Measurements from ENCODE around the gene SLC13A4. TPM values are rescaled to one million over a fixed set of nuclear protein-coding genes. Genes with fewer than 3 reads are reported as not detected.

SLC13A4 gene
- total and polyA plus RNA-seq, 8 donors = 0.31 to 1.7 (median 1.6) TPM; not detected in 5

DNA sequence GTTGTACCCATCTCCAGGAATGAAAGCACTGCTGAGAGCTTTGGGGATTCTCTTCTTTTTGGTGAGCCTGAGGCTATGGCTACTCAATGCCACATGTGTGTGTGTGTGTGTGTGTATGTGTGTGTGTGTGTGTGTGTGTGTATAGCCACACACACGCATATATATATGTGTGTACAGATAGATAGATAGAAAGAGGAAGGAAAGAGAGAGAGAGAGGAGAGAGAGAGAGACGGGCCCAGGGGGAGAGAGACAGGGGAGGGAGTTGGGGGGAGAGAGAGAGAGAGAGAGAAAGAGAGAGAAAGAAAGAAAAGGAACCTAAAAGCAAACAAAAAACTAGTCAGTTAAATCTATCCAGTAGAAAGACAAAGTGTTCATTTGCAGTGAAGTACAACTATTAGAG lies 8.3 kb downstream of the SLC13A4 start:
- H3K36me3 ChIP-seq = no peaks in the 10 kb centered on the region
- 14 to 45% (median 28%) methylated on average over 2 of the region's 2 CpGs for WGBS, 5 donors
- intact Hi-C loops (cut with DNase I; ENCODE audit: low total_unique reads) = no loop called here
- H3K4me3 ChIP-seq = no peak overlapping the region
- H3K9me3 ChIP-seq = no peaks in the 10 kb centered on the region
- H3K27me3 ChIP-seq = peaks cover 0 to 1% (median 0%) of the 10 kb centered on the region in 3 donors
- TF ChIP-seq POLR2AphosphoS5 (IDR thresholded peaks at IDR 0.05) (no peak), EP300 (IDR thresholded peaks at IDR 0.05) (no peak), POLR2A (IDR thresholded peaks at IDR 0.05) (no peak)
- TF ChIP-seq, protein P1, sequence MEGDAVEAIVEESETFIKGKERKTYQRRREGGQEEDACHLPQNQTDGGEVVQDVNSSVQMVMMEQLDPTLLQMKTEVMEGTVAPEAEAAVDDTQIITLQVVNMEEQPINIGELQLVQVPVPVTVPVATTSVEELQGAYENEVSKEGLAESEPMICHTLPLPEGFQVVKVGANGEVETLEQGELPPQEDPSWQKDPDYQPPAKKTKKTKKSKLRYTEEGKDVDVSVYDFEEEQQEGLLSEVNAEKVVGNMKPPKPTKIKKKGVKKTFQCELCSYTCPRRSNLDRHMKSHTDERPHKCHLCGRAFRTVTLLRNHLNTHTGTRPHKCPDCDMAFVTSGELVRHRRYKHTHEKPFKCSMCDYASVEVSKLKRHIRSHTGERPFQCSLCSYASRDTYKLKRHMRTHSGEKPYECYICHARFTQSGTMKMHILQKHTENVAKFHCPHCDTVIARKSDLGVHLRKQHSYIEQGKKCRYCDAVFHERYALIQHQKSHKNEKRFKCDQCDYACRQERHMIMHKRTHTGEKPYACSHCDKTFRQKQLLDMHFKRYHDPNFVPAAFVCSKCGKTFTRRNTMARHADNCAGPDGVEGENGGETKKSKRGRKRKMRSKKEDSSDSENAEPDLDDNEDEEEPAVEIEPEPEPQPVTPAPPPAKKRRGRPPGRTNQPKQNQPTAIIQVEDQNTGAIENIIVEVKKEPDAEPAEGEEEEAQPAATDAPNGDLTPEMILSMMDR (IDR thresholded peaks at IDR 0.05) = no peak
- H3K27ac ChIP-seq = no peak overlapping the region
- peaks cover 0 to 4% (median 0%) of the 10 kb centered on the region in 4 donors for H3K4me1 ChIP-seq
- DNase-seq = no peak

DNA sequence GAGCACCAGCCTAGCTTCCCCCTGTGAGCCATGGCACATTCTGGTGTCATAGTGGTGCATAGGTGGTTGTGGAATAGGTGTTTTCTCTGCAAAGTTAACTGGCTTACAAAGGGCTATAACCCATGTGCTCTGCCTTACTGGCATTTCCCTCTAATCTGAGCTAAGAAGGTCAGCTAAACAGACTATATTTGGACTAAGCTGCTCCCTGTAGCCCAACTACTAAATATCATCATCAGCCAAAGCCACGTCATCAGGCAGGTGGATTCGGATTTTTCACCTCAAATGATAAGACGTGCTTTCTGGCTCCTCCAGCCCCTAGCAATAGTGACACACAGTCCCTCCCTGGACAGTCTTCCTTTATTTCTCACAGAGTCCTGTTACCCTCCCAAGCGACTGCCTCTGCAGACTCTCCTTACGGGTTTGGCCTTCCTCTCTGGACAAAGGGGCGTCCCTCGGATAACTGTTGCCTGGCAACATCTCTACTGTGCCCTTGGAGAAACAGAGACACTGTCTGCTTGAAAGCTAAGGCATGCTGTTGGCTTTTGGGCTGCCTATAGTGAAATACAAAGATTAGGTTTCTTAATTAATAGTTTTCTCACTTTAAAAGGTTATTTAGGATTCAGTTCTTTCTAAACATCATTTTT lies 9.1 kb downstream of the SLC13A4 start:
- Histone ChIP-seq H3K27ac (no peak overlapping the region), H3K27me3 (peaks cover 0 to 8% (median 0%) of the 10 kb centered on the region in 3 donors), H3K9me3 (no peaks in the 10 kb centered on the region), H3K36me3 (no peaks in the 10 kb centered on the region), H3K4me1 (peaks cover 0 to 4% (median 0%) of the 10 kb centered on the region in 4 donors), H3K4me3 (no peak overlapping the region)
- 43 to 56% (median 46%) methylated on average over 7 of the region's 7 CpGs for WGBS, 5 donors
- intact Hi-C loops (cut with DNase I; ENCODE audit: low total_unique reads) = no loop called here
- no peak for DNase-seq
- no peak for TF ChIP-seq POLR2AphosphoS5 (IDR thresholded peaks at IDR 0.05)
- TF ChIP-seq, protein P1 (IDR thresholded peaks at IDR 0.05) = no peak

DNA sequence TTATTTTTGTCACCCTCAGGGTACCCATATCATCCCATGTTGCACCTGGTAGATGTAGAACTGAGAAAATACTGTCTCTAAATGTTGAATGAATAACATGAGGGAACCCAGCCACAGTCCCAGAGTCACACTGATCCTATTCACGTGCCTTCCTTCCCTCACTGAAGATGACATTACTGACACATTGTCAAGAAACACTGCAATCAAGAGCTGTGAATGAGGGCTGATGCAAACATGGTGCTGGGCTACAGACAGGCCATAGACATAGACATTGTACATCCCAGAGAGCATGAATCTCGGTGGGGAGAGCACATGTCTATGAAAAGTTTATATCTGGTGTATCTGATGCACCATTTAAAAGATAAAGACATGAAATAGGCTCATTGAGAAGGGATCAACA lies 9.8 kb downstream of the SLC13A4 start:
- TF ChIP-seq POLR2AphosphoS5 (IDR thresholded peaks at IDR 0.05) (no peak), EP300 (IDR thresholded peaks at IDR 0.05) (no peak), POLR2A (IDR thresholded peaks at IDR 0.05) (no peak)
- TF ChIP-seq, protein P1 (IDR thresholded peaks at IDR 0.05) = no peak
- DNase-seq = no peak
- Histone ChIP-seq H3K27me3 (peaks cover 0 to 10% (median 0%) of the 10 kb centered on the region in 3 donors), H3K27ac (no peak overlapping the region), H3K36me3 (no peaks in the 10 kb centered on the region), H3K4me1 (peaks cover 0 to 4% (median 0%) of the 10 kb centered on the region in 4 donors), H3K9me3 (no peaks in the 10 kb centered on the region), H3K4me3 (no peak overlapping the region)
- intact Hi-C loops (cut with DNase I; ENCODE audit: low total_unique reads) = no loop called here
- WGBS, 5 donors = 61 to 88% (median 77%) methylated on average over 2 of the region's 2 CpGs

DNA sequence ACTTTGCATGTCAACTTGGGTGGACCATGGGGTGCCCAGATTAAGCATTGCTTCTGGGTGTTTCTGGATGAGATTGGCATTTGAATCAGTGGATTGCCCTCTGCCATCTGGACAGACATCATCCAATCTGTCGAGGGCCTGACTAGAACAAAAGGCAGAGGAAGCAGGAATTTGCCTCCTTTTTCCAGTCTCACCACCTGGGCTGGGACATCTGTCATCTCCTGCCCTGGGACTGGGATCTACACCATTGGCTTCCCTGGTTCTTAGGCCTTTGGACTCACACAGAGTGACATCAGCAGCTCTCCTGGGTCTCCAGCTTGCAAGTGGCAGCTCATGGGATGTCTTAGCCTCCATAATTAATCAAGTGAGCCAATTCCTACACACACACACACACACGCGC lies 10.3 kb downstream of the SLC13A4 start:
- intact Hi-C loops (cut with DNase I; ENCODE audit: low total_unique reads) = no loop called here
- no peak overlapping the region for H3K27ac ChIP-seq
- no peaks in the 10 kb centered on the region for H3K36me3 ChIP-seq
- no peak overlapping the region for H3K4me3 ChIP-seq
- no peak for DNase-seq
- H3K4me1 ChIP-seq = peaks cover 0 to 4% (median 0%) of the 10 kb centered on the region in 4 donors
- H3K27me3 ChIP-seq = peaks cover 0 to 10% (median 0%) of the 10 kb centered on the region in 3 donors
- H3K9me3 ChIP-seq = no peaks in the 10 kb centered on the region
- TF ChIP-seq EP300 (IDR thresholded peaks at IDR 0.05) = no peak
- WGBS, 5 donors = 64 to 93% (median 83%) methylated on average over 3 of the region's 3 CpGs

DNA sequence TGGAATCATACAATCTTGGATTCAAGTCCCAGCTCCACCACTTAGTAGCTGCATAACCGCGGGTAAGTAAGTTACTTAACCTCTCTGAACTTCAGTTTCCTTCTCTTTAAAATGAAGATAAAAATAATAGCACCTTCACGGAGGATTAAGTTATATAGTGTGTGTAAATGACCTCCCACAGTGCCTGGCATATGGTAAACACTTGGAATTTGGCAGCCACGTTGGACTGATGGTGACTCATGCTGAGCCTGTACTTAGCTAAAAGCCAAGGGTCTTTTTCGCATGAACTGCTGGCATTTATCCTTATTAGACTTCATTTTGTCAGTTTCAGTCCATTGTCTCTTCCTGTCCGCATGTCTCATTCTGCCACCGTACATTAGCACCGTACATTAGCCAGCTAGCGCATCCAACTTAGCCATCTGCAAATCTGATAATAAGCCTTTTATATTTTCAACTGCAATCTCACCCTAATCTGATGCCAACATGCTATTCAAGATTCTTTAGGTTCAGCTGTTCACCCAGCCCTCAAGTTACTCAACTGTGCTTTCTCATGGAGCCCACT lies 11.2 kb downstream of the SLC13A4 start:
- DNase-seq = no peak
- Histone ChIP-seq H3K36me3 (no peaks in the 10 kb centered on the region), H3K4me3 (no peak overlapping the region), H3K27me3 (peaks cover 0 to 10% (median 0%) of the 10 kb centered on the region in 3 donors), H3K4me1 (peaks cover 0 to 4% (median 0%) of the 10 kb centered on the region in 4 donors), H3K27ac (no peak overlapping the region), H3K9me3 (no peaks in the 10 kb centered on the region)
- WGBS, 5 donors = 47 to 60% (median 58%) methylated on average over 9 of the region's 9 CpGs
- TF ChIP-seq EP300 (IDR thresholded peaks at IDR 0.05) = no peak
- TF ChIP-seq, protein P1 (IDR thresholded peaks at IDR 0.05) = no peak
- TF ChIP-seq POLR2A (IDR thresholded peaks at IDR 0.05) = no peak
- no peak for TF ChIP-seq POLR2AphosphoS5 (IDR thresholded peaks at IDR 0.05)
- intact Hi-C loops (cut with DNase I; ENCODE audit: low total_unique reads) = no loop called here
